GM18861 (cell line): ENCODE data around the gene LTBP2.

Experiments used
- ATAC-seq: cut with Tn5 transposase; IDR thresholded peaks from one replicate; pipeline ENCODE4 v1.9.1; 2021; ENCODE audit not compliant: unreplicated experiment

LTBP2 gene

DNA sequence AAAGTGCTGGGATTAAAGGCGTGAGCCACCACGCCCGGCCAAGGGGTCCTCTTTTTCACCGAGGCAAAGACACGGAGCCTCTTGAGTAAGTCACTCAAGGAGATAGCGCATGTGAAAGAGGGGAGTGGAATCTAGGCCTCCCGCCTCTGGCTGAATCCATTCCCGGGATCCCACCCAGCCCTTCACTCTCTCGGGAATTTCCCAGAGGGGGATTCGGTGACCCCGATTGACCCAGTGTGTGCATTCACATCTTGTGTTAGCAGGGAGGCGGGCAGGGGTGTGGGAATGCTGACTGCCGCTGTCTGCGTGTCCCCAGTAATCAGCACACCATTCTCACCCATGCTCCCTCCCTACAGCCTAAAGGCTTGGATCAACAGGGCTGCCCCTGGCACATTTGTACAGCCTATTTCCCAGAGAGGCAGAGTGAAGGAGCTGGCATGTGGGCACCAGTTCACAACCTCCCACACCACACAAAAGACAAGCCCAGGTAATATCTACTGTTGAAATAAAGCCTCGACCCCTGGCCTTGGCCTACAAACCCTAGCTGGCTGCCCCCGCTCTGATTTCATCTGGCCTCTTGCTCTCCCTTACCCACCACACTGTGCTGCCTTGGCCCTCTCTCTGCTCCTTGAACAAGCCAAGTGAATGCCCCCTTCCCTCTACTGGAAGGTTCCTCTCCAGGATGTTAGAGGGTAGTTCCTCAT lies 1.3 kb upstream of the LTBP2 start:
- ATAC-seq, result no peak

DNA sequence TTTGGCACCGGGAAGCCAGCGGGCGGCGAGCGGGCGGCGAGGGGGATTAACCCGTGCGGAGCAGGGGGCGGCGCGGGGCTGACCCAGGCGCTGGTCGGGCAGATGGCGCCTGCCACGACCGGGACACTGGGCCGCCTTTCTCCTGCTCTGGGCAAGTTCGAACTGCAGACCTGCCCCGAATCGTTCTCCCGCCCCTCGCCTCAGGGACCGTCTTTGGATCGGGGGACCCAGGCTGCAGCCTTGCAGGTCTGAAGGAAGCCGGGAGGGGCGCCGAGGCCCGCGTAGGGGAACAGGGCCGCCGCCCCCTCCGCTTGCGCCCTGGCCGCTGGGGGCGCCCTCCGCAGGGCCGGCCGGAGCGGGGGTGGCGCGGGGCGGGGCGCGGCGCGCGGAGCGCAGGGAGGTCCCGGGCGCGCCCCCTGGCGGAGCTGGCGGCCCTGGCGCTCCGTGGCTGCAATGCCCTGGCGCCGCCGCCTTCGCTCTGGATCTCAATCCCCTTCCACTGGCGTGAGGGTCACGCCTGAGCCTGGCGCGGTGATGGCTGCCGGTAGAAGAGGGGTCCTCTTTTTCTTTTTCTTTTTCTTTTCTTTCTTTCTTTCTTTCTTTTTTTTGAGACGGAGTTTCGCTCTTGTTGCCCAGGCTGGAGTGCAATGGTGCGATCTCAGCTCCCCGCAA lies 449 bp upstream of the LTBP2 start:
- ATAC-seq, result peak; percentile 59

DNA sequence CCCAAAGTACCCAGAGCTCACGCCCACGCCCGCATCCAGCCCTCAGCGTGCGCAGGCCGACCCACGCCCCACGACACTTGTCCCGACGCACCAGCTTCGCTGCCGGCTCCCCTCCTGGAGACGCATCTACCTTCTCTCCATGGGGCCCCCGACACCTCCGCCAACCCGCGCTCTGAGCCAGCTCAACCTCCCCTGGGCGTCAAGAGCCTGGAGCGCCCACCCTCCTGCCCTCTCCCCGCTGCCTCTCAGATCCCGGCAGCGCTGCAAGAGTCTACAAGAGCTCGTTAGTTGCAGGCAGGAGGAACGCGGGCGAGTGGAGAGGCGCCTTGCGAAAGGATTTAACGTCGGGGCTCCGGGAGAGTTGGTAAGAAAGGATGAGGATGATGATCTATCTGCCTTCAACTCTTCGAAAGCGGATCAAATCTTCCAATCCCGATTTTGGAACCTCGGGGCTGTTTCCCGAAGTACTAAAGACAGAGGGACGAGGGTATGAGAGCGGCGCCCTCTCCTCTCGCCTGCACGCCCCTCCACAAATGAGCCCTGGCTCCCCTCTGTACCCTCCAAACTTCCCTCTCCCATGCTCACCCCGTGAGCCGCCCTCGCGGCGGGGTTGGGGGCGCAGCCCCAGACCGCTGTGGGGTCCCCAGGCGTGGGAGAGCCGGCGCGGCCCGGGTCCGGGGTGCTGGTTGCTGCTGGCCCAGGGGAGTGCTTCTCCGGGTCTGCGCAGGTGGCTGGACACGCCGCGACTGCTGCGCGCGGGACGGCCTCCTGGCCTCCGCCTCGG lies 979 bp downstream of the LTBP2 start:
- no peak for ATAC-seq

DNA sequence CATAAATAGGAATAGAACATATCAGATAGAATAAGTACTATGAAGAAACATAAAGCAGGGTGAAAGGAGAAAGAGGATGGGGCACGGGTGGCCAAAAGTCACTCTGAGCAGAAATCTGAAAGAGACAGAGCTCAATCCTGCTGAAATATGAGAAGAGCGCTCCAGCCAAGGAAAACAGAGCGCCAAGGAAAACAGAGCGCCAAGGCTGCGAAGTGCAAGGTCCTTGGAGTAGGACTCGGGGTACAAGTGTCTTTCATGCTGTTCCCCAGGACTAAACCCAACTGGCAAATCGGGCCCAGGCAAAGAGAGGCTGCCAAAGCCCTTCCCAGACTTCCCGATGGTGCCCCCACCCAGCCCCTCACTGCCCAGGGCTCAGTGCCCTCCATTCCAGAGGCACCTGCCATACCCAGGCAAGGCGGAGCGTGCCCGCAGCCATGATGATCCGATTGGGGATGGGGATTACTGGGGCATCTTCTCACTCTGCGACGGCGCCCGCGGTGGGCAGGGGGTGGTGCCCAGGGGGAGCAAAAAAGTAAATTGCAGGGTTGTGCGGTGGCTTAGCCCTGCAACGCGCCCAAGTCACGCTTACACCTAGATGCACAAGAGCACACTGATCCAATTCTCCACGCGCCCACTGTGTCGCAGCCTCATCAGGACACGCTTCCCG lies 1.7 kb downstream of the LTBP2 start:
- no peak for ATAC-seq

DNA sequence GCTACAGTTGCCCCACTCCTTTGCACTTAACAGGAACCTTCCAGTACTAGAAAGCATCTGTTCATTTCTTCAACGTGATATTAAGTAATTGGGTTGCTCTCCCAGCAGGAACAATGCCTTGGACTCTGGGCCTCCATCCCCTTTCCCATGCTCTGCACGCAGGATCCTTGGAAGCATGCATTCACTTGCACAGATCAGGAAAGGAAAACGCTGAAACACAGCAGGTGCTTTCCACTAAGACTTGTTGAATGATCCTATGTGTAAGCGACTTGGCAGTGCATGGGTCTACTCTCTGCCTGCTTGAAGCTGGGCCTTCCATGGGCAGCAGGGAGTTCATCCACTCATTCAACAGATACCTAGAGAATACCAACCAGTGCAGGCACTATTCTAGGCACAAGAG lies 2.3 kb downstream of the LTBP2 start:
- no peak for ATAC-seq

DNA sequence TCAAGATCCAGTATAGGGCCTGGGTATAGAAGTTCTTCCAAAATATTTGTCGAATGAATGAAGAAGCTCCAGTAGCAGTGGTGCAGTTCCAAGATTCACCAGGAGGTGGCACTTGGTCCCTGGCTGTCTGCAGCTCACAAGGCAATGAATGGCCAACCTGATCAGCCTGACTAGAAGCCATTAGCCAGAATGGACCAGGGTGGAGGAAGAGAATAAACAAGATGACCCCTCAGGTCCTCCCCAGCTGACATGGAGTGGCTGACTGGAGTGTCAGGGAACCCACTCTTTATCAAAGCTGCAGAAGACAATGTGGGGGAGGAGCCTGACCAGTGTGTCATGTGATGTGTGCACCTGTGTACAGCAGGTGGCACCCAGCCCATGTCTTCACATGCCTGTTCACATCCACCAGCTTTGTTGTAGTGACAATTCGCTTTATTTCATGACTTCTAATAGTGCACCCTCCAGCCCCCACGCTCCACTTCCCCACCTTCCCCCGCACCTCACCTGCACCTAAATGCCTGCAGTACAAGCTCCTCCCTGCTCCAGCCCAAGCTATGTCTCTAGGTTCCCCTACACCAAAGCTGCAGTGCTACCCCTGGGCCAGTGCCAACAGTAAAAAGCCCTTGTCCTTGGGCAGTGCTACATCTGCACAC lies 3.0 kb downstream of the LTBP2 start:
- no peak for ATAC-seq

DNA sequence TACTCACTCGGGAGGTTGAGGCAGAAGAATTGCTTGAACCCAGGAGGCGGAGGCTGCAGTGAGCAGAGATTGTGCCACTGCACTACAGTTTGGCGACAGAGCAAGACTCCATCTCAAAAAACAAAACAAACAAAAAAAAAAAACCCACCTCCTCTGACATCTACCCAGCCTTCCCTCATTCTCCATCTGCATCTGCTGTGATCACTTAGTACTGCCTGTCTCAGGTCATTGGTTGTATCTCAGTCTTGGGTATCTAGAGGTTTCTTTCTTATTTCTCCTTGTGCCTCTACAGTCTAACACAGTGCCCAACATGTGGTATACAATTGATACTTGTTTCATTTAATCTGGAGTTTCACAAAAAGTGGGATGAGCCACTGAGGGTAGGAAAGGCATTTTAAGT lies 5.3 kb downstream of the LTBP2 start:
- no peak for ATAC-seq

DNA sequence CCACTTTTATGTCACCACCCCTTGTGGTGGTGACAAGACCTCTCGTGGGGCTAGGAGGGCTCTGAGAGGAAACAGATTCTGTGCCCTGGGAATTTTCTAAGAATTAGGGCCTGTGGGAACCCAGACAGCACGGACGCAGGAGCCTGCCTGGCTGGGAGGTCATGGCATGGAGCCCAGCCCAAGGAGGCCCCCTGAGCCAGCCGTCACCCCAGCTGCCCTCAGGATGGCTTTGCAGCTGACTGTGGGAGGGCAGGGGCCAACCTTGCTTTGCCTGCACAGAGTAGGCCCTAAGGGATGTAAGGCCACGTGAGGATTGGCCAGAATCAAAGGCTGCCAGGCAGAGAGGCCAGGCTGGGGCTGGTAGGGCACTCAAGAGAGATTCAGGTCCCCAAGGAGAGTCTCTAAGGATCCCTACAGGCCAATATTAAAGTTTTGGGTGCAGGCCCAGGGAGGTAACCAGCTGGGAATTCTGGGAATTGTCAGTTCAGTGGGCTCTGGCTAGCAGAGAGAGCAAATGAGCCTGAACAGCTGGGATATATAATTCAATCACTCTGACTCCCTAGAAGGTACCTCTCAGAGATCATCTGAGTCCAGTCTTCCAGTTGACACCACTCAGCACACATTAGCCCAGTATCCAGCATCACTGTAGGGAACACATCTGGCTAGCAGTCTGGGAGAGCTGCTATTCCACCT lies 6.4 kb downstream of the LTBP2 start:
- ATAC-seq, result no peak

DNA sequence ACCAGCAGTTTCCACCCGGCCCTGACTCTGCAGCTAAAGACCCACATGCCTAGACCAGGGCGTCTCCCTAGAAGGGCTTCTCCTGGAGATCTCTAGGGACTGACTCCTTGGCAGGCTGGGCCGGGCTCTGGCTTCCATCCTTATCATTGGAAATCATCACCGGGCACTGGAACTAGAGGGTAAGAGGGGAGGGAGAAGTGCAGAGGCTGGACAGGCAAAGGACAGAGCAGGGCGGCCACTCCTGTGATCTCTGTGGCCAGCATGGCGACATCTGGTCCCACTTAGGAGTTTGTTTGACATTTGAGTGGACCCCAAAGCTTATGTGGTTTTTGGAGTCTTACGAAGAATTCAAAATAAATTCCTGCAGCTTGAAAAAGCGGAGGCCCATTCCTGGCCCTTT lies 7.1 kb downstream of the LTBP2 start:
- ATAC-seq, result no peak

DNA sequence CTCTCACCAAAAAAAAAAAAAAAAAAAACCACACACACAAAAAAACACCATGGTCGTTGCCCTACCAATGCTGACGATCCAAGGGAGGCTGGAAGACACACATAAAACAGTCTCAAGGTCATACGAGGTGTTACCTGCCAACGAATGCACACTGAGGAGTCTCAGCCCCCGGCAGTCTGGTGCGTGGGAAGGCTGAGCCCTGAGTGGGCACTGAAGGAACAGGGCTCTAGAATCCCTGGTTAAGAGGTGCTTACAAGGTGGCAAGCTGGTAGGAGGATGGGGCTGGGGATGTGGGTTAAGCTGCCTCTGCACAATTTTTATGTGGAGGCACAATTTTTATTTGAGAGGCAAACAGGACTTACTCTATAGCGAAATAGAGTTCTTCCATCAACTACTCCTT lies 7.9 kb downstream of the LTBP2 start:
- no peak for ATAC-seq

DNA sequence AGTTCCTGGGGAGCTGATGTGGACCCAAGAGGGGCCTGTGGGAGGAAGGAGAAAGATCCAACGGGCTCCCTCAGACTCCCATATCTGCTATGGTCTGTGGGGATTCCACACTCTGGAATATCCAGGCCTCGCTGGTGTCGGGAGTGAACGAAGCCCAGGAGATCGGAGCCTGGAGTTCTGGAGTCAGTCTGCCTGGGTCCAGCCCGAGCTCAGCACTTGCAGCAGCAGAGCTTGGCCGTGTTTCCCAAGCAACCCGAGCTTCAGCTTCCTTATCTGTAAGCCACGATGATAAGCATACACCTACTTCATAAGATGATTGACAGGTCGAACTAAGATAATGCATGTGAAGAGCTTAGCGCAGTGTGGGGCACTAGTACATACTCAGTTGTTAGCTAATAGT lies 10.1 kb downstream of the LTBP2 start:
- no peak for ATAC-seq

DNA sequence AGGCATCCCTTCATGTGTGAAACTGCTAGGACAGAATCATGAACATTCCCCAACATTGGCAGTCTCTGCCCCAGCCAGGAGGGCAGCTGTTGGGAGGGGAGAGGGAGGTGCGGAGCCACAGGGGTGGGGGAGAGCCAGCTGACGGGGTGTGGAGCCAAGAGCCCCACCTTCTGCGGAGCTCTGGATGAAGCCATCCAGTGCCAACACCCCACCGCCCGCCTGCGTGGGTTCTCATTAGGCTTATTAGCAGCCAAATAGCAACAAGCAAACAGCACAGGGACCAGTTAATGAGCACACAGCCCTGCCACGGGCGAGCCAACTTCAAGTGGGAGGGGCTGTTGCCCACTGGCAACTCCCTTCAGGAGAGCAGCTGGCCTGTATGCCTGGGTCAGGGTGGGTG lies 12.1 kb downstream of the LTBP2 start:
- no peak for ATAC-seq

DNA sequence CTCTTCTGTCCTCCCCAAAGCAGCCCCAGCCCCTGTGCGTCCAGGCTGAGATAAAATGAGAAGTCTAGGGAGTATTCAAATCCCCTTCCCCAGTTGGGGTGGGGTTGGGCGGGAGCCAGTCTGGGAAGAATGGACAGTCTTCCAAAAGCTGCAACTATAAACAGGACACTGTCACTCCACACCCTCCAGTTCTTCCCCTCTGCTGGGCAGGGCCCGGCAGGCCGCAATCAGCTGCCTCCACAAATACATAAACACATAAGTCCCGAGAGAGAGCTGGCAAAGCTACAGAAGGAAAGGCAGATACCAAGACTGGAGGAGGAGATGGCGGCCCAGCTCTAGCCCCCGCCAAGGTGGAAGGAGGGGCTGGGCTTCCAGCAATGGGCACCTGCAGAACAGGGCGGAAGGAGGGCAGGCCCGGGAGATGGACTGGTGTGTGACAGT lies 12.7 kb downstream of the LTBP2 start:
- ATAC-seq, result no peak

DNA sequence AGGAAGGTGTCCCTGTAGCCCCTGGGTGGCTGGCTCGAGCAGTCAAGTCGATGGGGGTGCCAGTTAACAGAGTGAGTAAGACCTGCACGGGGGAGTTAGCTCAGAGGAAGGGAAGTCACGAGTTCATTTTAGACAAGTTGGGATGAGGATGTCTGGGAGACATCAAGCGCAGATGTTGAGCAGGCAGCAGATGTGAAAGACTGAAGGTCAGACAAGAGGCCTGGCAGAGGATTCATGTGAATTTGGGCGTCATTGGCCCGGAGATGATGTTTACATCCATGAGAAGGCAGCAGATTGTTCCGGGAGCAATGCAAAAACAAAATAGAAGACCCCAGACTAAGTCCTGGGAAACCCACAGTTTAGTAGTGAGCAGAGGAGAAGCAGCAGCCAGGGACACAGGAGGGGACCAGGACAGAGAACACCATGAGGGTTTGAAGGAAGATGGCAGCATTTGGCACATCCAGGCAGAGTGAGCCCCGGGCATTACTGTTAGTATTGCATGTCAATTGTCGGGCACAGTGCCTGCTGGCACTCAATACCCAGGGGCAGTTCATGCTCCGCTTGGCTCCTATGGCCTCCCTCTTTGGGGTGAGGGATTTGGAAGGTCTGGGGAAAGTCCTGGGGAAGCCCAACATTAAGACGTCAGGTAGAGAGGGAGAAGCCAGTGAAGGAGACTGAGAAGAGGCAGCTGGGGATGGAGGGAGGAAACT lies 15.1 kb downstream of the LTBP2 start:
- ATAC-seq, result no peak

DNA sequence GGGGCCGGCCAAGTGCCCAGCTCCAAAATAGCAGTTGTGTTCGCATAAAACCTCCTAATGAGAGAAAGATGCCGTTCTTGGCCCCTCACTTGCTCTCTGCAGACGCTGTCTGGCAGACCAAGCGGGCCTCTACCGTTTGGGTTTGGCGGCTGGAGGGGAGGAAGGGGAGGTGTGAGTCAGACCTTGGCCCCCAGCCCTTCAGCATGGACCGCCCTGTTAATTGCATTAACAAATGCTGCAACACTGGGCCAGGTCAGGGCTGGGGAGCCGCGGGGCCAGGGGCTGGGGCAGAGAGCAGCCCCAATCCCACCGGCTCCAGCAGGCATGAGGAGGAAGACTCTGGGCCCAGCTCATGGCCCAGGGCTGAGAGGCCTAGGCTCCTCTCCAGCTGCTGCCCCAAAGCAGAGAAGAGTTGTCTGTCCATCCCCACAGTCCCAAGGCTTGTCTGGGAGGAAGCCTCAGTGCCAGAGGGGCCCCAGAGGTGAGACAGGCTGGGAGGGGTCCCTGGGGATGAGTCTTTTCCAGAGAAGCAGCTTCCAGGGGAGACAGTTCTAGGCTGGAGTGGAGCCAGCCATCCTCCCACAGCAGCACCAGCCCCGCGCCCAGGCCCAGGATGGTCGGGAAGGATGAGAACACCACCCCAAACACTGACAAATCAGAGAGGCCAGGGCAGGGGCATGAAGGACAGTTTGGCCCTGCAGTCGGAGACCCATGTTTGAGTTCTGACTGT lies 16.9 kb downstream of the LTBP2 start:
- no peak for ATAC-seq

DNA sequence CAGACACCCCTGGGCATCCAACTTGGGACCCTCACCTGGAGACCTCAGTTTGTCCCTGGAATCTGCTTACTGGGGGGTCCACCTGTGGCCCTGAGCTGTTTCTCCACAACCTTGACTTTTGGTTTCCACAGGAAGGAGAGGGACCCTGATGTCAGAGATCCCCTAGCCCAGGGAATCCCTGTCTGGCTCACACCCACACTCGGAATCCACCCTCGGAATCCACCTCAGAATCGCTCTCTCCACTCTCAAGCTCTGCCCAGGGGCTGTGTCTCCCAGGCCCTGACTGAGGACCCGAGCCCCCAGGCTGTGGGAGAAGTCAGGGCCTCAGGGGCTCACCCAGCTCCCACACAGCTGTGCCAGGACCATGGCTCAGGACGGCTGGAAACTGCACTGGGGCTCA lies 17.4 kb downstream of the LTBP2 start:
- no peak for ATAC-seq

DNA sequence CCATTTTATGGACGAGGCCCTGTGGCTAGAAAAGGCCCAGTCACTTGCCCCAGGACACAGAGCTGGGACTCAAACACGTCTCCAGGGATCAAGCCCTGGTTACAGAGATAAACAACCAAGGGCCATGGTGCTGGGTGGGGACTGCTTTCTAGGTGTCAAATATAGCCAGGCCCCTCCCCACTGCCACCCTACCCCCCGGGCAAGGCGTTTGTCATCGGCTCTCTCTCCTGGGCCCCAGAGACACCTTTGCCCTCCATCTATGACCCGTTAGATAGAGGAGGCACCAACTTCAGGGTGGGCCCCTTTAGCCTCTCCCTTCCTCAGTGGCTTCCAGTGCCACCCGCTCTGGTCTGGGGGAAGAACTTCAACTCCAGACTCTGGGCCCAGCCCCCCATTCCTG lies 18.0 kb downstream of the LTBP2 start:
- ATAC-seq, result no peak

DNA sequence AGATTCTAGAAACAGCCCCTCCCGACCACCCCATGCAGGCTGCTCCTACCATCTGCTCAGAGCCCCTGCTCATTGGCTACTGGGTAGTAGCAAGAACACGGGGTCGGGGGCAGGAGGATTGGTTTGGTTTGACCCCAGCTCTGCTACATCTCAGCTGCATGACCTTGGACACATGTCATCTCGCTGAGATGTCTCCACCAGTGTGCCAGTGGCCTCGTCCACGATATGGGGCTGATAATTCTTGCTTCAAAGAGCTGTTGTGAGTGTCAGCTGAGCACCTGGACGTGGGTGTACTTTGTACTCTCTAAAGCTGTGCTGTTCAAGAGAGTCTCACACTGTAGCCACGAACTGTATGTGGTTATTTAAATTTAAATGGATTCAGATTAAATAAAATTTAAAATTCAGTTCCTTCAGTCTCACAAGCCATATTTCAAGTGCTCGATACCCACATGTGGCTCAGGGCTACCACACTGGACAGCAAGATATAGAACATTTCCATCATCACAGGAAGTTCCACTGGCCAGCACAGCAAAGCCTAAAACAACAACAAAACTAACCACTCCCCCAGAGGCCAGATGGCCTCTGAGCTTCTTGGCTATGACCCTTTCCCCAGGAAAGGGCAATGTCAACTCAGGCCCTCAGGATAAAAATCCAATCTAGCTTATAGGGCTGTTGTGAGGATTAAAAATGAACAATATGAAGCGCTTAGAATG lies 18.6 kb downstream of the LTBP2 start:
- ATAC-seq, result no peak
